ENCODE measurements around the gene LSAMP. TPM values are rescaled to one million over a fixed set of nuclear protein-coding genes. Genes with fewer than 3 reads are reported as not detected.

The LSAMP gene
- total RNA-seq, result not detected in 2 replicates

DNA sequence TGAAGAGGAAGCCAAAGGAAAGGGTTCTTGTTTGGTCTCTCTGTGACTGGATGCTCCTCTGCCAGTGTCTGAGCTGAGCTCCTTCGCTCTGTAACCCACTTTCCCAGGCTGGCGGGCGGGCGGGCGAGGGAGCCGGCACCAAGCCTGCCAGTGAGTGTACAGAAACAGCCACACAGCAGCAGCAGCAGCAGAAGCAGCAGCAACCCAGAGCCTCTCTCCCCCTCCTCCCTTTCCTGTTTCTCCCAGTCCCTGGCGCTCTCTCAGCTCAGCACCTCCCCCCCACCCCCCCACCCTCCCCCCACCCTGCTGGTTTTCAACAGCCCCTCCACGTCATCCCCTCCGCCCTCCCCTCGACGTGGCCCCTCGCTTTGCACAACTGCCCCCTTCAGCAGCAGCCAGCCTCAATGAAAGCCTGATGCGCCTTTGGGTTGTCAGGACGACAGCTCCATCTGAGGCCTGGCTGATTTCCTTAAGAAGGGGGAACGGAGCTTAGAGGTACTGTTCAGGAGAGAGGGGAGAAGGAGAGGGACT lies at the start of gene LSAMP:
Gene LSAMP, minus strand, starts transcription at position 177 of the 531 bp plus-strand sequence.
- no peak for DNase-seq

DNA sequence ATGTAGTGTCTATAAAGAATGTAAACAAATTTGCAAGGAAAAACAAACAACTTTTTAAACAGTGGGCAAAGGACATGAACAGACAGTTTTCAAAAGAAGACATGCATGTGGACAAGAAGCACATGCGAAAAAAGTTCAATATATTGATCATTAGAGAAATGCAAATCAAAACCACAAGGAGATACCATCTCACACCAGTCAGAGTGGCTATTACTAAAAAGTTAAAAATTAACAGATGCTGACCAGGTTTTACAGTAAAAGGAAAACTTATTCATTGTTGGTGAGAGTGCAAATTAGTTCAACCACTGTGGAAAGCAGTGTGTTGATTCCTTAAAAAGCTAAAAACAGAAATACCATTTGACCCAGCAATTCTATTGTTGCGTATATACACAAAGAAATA lies 47.1 kb upstream of the LSAMP start:
- DNase-seq, result no peak

DNA sequence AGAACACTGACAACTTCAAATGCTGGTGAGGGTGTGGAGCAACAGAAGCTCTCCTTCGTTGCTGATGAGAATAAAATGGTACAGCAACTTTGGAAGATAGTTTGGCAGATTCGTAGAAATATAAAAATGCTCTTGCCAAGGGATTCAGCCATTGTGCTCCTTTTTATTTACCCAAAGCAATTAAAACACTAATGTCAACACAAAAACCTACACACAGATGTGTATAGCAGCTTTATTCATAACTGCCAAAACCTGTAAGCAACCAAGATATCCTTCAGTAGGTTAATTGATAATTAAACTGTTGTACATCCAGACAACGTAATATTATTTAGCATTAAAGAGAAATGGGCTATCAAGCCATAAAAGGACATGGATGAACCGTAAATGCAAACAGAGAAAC lies 37.8 kb upstream of the LSAMP start:
- DNase-seq, result no peak

DNA sequence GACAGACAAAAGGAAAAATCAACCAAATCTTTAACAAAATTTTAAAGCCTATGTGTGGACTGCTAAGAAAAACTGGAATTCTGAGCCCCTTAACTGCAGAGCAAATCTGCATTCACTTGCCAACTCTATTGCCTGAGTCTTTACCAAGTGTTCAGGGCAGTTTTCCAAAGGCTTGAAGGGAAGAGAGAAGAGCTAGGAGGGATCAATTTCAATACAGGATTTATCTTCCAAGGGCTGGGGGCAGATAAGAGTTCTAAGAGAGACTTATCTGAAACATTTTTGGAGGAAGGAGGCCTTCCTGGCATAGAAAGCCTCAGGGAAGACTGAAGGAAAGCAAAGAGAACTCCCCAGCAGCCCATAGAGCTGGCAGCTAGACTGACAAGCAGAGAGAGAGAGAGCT lies 31.4 kb upstream of the LSAMP start:
- DNase-seq, result no peak

DNA sequence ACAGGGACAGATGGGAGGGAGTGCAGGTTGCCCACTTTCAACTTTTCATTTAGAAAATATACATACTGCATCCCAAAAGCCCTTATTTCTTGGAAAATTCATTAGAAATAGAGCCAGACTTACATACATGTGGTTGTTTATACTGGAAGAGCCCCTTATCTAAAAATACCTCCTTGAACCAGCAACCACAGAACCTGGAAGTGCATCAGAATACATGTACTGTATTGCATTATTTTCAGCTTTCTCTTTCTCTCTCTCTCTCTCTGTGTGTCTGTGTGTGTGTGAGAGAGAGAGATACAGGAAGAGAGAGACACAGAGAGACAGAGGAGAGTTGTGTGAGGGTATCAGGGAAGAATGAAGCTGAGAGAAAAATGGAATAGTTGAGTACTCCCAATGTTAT lies 29.5 kb upstream of the LSAMP start:
- no peak for DNase-seq

DNA sequence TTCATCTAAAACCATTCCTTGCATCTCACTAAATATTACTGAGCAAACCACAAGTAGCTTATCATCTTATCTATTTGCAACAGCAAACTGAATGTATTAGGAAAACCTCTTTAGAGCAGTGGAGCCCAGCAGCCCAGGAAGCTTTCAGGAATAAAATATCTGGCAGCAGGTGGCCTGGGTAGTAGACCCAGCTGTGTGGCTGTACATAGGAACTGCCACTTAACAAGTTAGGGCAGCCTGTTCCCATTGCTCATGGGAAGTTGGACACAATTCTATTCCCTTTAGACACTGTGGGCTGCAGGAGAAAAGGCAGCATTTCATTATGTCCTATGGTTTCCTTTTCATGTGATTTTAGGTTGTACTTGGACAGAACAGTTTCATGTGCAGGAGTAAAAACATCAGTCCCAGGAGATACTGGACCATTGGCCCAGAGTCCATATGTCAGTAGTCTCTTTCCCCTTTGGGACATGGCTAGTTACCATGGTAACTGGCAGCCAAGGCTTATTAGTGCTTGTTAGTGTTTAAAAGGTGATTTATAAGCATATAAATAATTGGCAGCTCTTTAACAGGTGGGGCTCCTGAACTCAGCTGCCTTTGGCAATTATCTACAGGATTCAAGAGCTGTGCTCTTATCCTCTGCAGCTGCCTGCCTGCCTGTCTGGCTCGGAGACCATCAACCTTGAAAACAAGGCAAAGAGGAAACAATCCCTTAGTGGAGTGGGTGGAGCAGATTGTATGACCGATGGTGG lies 28.9 kb upstream of the LSAMP start:
- DNase-seq, result no peak

DNA sequence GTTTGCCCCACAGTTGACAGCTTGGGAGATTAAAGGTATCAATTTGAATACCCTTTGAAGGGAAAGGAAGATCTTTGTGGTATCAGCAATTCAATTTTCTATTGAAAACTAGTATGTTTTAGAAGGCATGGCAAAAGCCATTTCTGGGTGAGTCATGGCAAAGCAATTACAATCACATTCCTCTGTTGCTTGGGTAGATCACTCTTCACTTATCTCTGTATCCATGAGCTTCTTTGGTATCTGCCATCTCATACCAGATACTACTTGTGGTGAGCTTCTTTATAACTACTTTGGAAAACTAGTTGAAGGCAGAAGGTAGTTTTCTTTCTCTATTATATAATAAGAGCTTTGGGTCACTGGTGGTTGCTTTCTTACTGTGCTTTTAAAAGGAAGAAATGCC lies 28.3 kb upstream of the LSAMP start:
- no peak for DNase-seq

DNA sequence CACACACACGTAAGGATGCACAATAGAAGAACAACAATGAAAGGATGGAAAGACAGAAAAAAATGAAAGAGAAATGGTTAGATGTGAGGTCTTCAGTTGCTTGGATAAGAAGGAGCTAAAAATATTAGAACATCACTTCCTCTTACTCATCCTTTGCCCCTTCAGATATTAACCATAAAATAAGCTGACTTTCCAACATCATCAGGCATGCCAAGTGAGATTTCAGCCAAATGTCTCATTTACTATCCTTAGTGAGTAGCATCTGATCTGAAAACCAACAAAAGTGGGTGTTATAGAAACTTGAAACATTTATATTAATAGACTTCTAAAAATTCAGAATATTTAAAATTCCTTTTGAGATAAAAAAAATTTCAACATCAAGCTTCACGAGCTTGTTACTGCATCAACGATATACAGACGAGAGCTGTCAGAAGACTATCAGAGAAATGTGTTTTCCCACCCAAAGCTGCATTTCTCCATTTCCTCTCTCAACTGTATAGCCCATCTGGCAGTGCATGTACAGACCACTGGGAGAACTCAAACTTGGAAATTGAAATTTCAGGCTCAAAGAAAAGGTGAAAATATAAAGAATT lies 25.4 kb upstream of the LSAMP start:
- no peak for DNase-seq

DNA sequence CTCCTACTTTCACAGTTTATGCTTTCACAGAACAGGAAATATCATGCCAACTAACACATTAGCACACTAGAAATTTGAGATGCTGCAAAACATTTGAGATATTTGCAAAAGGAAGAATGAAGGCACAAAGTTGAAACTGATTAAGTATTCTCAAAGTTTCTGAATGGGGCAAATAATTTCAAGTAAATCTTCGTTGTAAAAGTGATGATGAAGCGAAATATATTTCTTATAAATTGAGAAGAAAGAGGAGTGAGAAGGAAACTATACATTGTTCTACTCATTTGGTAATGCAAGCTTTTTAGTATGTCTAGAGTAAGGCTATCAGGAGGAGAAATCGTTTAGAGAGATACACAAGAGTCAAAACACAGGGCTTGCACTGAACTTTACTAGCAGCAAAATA lies 24.3 kb upstream of the LSAMP start:
- no peak for DNase-seq

DNA sequence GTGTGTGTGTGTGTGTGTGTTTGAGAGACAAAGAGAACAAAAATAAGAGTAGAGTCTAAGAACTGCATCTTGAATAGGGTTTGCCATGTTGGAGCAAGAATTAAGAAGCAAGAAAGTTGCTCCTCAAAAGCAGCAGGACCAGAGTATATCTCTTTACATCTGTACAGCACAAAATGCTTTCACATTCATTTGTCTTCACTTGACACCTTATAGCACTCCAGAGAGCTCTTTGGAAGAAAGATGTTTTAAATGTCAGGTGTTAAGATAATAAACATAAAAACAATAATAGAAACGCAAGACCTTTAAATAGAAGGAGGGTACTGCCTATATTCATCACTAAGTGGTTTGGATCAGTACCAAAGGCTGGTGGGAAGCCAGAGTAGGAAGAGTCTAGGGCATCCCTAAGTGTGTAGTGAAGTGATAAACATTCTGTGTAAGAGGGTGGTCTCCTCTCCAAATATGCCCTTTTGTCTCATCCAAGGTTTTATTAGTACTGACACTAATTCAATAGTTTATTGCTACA lies 19.1 kb upstream of the LSAMP start:
- no peak for DNase-seq

DNA sequence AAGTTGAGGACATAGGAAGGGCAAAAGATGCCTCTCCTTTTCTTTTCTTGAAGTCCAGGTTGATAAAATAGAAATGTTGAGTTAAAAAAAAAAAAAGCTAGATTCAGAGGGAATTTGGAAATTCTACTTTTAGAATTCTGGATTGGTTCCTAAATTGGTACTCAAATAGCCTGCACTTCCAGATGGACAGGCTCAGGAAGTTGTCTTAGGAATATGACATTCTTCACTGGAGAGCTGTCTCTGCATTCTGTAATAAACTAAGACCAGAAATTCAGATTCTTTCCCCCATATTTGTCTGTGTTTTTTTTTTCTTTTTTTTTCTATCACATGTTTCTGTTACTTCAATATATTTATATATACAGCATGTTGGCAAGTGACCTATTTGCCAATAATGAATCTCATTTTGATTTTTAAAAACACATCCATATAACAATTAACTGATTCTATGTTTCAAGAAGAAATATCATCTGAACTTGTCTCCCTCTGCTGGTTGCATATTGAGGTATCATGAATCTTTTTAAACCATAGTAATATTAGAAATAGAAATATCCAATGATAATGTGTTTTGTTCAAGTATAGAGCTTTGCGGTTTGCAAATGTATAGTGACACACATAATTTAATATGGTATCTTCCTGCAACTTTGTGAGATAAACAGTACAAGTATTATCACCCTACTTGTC lies 8.5 kb upstream of the LSAMP start:
- no peak for DNase-seq

DNA sequence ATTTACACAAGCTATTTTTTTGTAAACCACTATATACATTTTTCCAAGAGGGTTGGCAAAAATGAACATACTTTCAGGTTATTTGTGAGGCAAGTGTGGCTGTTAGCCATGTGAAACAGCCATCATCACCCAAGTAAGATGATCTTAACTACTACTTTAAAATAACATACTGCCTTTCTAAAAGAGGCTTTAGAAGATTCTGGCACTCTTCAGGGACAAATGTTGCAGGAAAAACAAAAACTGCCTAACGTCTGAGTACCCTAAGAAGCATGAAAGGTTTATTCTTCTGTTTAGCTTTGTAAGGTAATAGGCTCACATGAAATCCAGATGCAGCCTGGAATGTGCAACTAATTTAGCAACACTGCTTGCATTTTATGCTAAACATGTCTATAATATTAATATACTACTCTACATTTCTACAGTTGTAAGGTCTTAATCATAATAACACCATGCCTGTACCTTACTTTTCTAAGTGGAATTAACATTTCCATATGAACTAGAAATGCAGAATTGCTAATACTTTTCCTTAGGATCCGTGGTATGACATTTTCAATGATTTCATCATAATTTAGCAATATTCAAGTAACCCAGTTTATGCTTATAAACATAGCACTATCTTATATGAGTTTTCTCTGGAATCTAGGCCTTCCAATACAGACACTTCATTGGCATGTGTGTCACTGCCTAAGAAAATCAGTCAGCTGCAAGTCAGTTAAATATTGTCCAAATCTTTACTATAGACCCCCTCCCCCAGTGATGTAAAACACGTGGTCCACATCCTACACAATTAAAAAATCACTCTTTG lies 4.5 kb upstream of the LSAMP start:
- DNase-seq, result no peak

DNA sequence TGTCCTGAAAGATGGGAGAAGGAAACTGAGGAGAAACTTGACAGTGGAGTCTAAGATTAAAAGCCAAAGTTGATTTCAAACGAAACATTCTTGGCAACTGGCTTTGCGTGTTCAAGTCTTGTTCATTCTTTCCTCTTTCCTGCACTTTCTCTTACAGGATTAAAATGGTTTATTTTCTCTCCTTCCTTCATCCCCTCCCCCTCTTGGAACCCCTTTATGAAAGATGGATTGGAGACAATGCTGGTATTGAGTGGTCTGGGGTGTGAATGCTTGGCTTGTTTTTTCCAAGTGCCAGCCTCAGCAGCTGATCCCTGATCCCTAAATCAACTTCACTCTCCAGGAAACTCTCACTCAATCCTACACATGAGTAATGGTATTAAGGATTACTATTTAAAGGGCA lies 703 bp upstream of the LSAMP start:
- no peak for DNase-seq

DNA sequence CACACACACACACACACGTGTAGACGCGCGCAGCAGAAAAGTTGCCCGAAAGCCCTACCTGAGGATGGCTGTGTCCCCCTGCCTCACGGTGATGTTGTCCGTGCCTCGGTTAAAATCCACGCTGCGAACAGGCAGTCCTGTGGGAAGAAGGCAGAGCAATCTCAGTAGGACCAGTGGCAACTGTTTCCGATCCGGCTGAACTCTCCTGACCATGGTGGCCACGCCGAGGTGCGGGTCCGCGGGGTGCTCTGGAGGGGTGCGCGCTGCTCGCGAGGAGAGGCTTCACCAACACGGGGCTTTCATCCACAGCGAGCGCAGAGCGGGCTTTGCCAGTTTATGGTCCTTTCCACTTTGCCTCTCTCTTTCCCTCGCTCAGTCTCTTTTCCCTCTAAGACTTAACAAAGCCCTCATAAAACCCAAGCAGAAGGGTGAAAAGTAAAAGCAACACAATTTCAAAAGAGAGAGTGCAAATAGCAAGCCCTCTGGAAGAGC lies 422 bp downstream of the LSAMP start:
- DNase-seq, result no peak

DNA sequence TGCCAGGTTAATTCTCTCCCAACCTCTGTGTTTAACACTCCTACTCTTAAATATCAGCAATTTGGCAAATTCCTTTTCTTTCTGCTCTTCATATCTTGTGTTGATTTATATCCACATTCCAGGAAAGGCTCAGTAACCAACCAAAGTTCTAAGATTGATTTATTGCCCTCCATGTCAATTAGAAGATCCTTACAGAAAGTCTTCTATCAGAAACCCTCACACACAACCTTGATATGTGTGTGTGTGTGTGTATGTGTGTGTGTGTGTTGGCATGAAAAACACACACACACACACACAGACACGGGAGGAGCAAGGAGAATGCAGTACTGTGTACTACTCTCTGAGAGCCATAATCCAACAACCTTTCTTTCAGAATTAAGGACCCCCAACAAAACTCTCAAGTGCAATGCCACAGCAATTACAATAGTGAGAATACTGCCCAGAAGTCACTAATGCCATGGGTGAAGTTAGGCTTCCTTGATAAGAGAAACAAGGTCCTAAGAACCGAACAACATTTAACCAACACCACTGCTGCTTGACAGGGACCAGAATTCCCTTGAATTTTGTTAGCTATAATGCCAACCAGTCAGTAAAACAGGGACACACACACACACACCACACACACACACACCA lies 1.1 kb downstream of the LSAMP start:
- DNase-seq, result no peak

DNA sequence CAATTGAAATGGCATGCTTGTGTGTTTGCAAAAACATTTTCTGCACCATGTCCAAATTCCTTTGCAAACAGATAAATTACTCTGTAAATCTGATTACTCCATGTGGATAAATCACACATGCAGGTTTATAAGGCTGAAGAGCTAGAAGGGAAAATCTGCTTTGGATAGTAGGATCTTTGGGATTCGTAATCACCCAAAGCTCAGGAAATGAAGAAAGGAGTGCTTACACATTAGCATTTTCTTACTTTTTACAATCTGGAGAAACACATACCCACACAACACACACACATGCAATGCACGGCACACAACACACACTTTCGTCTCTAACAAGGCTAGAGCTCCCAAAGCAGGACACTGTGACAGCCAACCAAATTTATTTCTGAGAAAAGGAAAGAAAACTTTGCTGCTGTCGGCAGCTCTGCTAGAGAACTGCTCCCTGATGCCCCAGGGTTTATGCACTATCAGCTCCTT lies 2.1 kb downstream of the LSAMP start:
- DNase-seq, result no peak

DNA sequence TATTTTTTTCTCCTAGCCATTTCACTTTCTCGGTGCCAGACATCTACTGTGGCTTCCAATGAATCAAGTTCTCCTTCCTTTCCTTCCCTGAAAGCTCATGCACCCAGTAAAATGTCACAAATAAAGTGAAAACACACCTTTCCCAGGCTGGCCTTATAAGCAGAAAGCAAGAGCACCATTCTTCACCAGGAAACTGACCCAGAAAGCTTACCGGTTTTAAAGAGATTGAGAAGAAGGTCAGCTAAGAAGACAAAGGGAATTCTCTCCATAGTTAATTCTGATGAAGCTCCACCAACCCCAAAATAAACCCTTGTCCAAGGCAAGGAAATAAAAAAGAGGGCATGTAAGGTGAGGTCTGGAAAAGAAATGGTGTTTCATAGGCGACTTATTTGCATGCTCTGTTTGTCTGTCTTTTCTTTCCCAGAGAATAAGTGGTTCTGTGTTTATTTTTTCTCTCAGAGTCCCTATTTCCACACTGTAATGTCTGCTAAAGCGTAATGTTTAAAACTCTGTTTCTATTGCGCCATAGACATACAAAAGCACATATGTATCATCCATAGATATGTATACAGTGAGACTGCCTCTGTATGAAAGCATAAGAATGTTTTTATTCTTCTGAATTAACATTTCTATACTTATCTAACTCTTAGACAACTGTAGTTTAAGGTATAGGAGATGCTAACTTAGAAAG lies 2.8 kb downstream of the LSAMP start:
- no peak for DNase-seq

DNA sequence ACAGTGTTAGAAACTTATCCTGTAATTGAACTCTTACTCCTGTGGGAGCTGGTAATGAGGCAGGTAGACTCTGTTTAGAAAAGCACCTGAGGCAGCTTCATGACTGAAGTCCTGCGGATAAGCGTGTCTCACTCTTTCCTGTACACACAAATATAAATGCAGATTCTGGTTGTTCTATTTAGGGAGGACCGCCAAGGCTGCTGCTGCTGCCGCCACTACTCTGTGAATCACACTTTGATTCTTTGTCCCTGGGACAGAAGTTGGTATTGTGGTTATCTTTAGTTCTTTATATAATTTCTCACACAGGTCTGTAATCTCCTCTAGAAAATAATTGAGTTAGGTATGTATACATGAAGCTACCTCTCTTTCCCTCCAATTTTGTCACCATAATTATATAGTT lies 3.6 kb downstream of the LSAMP start:
- no peak for DNase-seq

DNA sequence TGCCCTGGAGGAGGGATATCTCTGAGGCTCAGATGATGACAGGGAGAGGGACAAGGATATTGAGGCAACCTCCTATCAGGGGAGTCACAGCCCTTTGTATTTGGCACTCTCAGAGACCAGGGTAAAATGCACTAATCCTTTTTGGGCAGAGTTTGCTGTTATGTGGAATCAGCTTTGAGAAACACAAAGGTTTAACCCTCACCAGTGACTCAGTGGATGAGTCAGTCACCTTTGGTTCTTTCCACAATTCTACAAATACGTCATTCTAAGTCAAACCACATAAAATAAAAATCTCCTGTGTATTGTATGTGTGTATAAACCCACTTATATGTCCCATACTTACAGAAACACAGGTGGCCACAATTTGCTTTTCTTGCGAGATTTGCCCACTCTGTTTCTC lies 5.1 kb downstream of the LSAMP start:
- no peak for DNase-seq

DNA sequence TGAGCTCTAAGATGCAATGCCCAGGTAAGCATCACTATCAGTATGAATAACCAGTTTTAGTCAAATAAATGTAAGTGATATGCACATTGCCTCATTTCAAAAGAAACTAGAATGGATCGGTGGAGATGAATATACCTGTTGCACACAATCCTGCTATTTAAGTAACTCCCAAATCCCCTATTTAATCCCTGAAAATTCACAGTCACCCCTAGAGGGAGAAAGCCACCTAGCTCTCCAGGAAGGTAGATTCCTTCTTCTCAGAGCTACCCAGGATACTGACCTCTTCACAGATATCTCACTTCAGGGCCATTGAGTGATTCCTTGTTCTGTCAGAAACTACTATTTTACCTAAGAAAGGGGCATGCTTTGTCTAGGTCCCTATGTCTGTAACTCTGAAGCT lies 11.7 kb downstream of the LSAMP start:
- no peak for DNase-seq

DNA sequence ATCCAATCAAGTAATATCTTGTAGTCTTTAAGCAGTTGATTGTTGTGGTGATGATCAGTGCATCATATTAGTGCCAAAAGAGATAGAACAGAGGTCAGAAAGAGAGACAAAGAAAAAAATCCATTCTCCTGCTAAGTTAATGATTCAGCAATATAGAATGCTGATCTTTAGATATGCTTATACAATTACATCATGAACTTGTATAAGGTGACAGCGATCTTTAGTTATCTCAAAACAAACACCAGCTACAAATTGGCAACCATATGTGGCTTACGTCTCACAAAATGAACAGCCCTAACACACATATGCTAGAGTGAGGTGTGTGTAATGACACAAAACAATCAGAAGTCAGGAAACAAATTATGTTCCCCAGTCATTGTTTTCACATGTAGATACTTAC lies 12.5 kb downstream of the LSAMP start:
- no peak for DNase-seq

All from dermis blood vessel endothelial cell (primary cell).